ENCODE data around the gene PCBP3.
A peak's percentile ranks its signal among the peaks of the same experiment; 100 is the strongest.

PCBP3 gene

DNA sequence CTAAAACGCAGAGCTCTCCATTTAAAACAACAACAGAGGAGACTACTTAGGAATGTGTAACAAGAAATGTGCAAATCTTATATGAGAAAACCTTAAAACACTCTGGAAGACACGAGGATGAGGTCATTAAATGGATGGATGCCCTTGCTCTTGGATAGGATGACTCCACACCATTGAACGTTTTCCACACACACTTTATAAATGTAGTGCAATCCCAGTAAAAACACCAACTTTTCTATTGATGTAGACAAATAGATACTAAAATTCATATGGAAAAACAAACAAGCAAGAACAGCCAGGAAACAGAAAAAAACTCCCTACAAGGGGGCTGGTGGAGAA is 319.7 kb downstream of the PCBP3 start:
- Histone ChIP-seq H3K9me3 (ENCODE audit: control insufficient read depth, low read length) (peaks cover 4% of the 10 kb centered on the region), H3K4ac (ENCODE audit: low read depth in 1 of 2, low read length in 2 of 2) (no peak overlapping the region), H3K4me1 (ENCODE audit: control insufficient read depth, insufficient read depth, low read depth, low read length) (peaks cover 1% of the 10 kb centered on the region), H3K14ac (ENCODE audit: low read length in 2 of 2) (no peak overlapping the region), H2BK15ac (ENCODE audit: low read depth, poor library complexity, severe bottlenecking) (no peak overlapping the region), H3K9ac (ENCODE audit: low read length) (no peak overlapping the region), H2AK5ac (ENCODE audit: low read length, severe bottlenecking) (no peak overlapping the region), H2AFZ (ENCODE audit: low read depth, low read length) (no peak overlapping the region), H2BK120ac (ENCODE audit: low read depth, low read length) (no peak overlapping the region), H3K23ac (ENCODE audit: low read length in 2 of 2) (no peak overlapping the region), H2BK12ac (ENCODE audit: low read length in 2 of 2) (no peak overlapping the region), H4K91ac (ENCODE audit: low read length) (no peak overlapping the region), H3K79me1 (replicated peaks; ENCODE audit: low read length, poor library complexity, severe bottlenecking) (no peaks in the 10 kb centered on the region), H3K4me2 (ENCODE audit: low read length, poor library complexity, severe bottlenecking) (no peak overlapping the region), H3K4me3 (ENCODE audit: insufficient read depth in 1 of 2, low read depth in 1 of 2, low read length in 2 of 2) (no peak overlapping the region), H4K8ac (ENCODE audit: low read length) (no peak overlapping the region), H3K27ac (ENCODE audit: low read length, poor library complexity, severe bottlenecking) (no peak overlapping the region), H3K18ac (ENCODE audit: low read depth in 1 of 2, low read length in 2 of 2) (no peak overlapping the region), H3K27me3 (ENCODE audit: control insufficient read depth in 1 of 2, insufficient read depth in 1 of 2, low read length in 2 of 2) (peaks cover 0 to 4% of the 10 kb centered on the region in 2 experiments), H3K36me3 (ENCODE audit: control insufficient read depth in 1 of 2, insufficient read depth in 2 of 2, low read depth in 1 of 2, low read length in 2 of 2) (no peaks in the 10 kb centered on the region), H2BK5ac (ENCODE audit: low read depth, low read length, poor library complexity, severe bottlenecking) (no peak overlapping the region)
- DNase-seq, result no peak
- no CpG with 5 or more reads among the region's 3 CpGs for WGBS

DNA sequence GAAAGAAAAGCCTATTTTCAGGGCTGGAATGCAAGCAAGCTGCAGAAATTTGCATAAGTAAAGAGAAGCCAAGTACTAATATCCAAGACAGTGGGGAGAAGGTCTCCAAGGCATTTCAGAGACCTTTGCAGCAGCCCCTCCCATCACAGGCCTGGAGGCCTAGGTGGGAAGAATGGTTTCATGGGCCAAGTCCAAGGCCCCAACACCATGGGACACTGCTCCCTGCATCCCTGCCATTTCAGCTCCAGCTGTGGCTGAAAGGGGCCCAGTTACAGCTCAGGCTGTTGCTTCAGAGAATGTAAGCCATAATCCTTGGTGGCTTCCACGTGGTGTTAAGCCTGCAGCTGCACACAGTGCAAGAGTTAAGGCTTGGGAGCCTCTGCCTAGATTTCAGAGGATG is 321.1 kb downstream of the PCBP3 start:
- Histone ChIP-seq H2BK12ac (ENCODE audit: low read length in 2 of 2) (no peak overlapping the region), H3K4me3 (ENCODE audit: insufficient read depth in 1 of 2, low read depth in 1 of 2, low read length in 2 of 2) (no peak overlapping the region), H2BK15ac (ENCODE audit: low read depth, poor library complexity, severe bottlenecking) (no peak overlapping the region), H3K4me1 (ENCODE audit: control insufficient read depth, insufficient read depth, low read depth, low read length) (peaks cover 1% of the 10 kb centered on the region), H3K9me3 (ENCODE audit: control insufficient read depth, low read length) (peaks cover 4% of the 10 kb centered on the region), H3K4ac (ENCODE audit: low read depth in 1 of 2, low read length in 2 of 2) (no peak overlapping the region), H3K36me3 (ENCODE audit: control insufficient read depth in 1 of 2, insufficient read depth in 2 of 2, low read depth in 1 of 2, low read length in 2 of 2) (no peaks in the 10 kb centered on the region), H3K9ac (ENCODE audit: low read length) (no peak overlapping the region), H3K79me1 (replicated peaks; ENCODE audit: low read length, poor library complexity, severe bottlenecking) (no peaks in the 10 kb centered on the region), H2BK5ac (ENCODE audit: low read depth, low read length, poor library complexity, severe bottlenecking) (no peak overlapping the region), H3K27ac (ENCODE audit: low read length, poor library complexity, severe bottlenecking) (no peak overlapping the region), H2BK120ac (ENCODE audit: low read depth, low read length) (no peak overlapping the region), H3K23ac (ENCODE audit: low read length in 2 of 2) (no peak overlapping the region), H3K18ac (ENCODE audit: low read depth in 1 of 2, low read length in 2 of 2) (no peak overlapping the region), H3K14ac (ENCODE audit: low read length in 2 of 2) (no peak overlapping the region), H4K91ac (ENCODE audit: low read length) (peak overlapping the region; percentile 67), H2AFZ (ENCODE audit: low read depth, low read length) (no peak overlapping the region), H3K27me3 (ENCODE audit: control insufficient read depth in 1 of 2, insufficient read depth in 1 of 2, low read length in 2 of 2) (no peaks in the 10 kb centered on the region), H3K4me2 (ENCODE audit: low read length, poor library complexity, severe bottlenecking) (no peak overlapping the region), H4K8ac (ENCODE audit: low read length) (no peak overlapping the region), H2AK5ac (ENCODE audit: low read length, severe bottlenecking) (no peak overlapping the region)
- no peak for DNase-seq
- 0% methylated on average over 1 of the region's 1 CpG for WGBS

DNA sequence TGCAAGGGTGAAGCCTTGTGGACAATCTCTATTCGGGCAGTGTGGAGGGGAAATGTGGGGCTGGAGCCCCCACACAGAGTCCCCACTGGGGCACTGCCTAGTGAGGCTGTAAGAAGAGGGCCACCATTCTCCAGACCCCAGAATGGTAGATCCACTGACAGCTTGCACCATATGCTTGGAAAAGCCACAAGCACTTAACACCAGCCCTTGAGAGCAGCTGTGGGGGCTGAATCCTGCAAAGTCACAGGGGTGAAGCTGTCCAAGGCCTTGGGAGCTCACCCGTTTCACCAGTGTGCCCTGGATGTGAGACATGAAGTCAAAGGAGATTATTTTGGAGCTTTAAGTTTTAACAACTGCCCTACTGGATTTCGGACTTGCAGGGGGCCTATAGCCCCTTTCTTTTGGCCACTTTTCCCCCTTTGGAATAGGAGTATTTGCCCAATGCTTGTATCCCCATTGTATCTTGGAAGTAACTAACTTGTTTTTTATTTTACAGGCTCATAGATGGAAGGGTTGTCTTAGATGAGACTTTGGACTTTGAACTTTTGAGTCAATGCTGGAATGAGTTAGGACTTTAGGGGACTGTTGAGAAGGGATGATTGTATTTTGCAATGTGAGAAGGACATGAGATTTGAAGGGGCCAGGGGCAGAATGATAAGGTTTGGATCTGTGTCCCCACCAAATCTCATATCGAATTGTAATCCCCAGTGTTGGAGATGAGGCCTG is 321.7 kb downstream of the PCBP3 start:
- H2AK5ac ChIP-seq (ENCODE audit: low read length, severe bottlenecking), result no peak overlapping the region

DNA sequence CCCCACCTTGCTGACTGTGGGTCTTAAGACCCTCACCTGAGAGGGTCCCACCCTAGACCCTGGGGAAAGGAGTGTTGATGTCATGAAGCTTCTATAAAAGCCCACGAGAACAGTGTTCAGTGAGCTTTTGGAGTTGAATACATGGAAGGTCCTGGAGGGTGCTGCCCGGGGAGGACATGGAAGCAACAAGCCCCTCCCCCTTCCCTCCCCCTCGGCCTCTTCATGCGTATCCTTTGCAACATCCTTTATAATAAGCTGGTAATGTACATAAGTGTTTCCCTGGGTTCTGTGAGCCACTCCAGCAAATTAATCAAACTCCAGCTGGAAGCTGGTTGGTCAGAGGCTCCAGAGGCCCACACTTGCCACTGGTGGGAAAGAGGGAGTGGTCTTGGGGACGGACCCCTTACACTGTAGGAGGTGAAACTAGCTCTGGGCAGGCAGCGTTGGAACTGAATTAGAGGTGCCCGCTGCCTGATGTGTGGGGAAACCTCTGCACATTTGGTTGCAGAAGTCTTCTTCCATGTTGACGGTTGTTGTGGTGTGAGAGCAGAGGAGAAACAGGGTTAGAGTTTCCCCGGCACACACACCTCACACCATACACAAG is 323.4 kb downstream of the PCBP3 start:
- Histone ChIP-seq H2AFZ (ENCODE audit: low read depth, low read length) (no peak overlapping the region), H4K91ac (ENCODE audit: low read length) (no peak overlapping the region), H3K4me3 (ENCODE audit: insufficient read depth in 1 of 2, low read depth in 1 of 2, low read length in 2 of 2) (no peak overlapping the region), H3K36me3 (ENCODE audit: control insufficient read depth in 1 of 2, insufficient read depth in 2 of 2, low read depth in 1 of 2, low read length in 2 of 2) (no peaks in the 10 kb centered on the region), H2BK12ac (ENCODE audit: low read length in 2 of 2) (no peak overlapping the region), H3K27me3 (ENCODE audit: control insufficient read depth in 1 of 2, insufficient read depth in 1 of 2, low read length in 2 of 2) (no peaks in the 10 kb centered on the region), H2BK15ac (ENCODE audit: low read depth, poor library complexity, severe bottlenecking) (no peak overlapping the region), H3K18ac (ENCODE audit: low read depth in 1 of 2, low read length in 2 of 2) (no peak overlapping the region), H3K14ac (ENCODE audit: low read length in 2 of 2) (no peak overlapping the region), H3K4me2 (ENCODE audit: low read length, poor library complexity, severe bottlenecking) (no peak overlapping the region), H2BK5ac (ENCODE audit: low read depth, low read length, poor library complexity, severe bottlenecking) (no peak overlapping the region), H3K79me1 (replicated peaks; ENCODE audit: low read length, poor library complexity, severe bottlenecking) (no peaks in the 10 kb centered on the region), H3K4me1 (ENCODE audit: control insufficient read depth, insufficient read depth, low read depth, low read length) (peaks cover 14% of the 10 kb centered on the region), H2AK5ac (ENCODE audit: low read length, severe bottlenecking) (no peak overlapping the region), H2BK120ac (ENCODE audit: low read depth, low read length) (no peak overlapping the region), H3K4ac (ENCODE audit: low read depth in 1 of 2, low read length in 2 of 2) (no peak overlapping the region), H3K27ac (ENCODE audit: low read length, poor library complexity, severe bottlenecking) (no peak overlapping the region), H3K9ac (ENCODE audit: low read length) (no peak overlapping the region), H3K23ac (ENCODE audit: low read length in 2 of 2) (no peak overlapping the region), H4K8ac (ENCODE audit: low read length) (no peak overlapping the region), H3K9me3 (ENCODE audit: control insufficient read depth, low read length) (peaks cover 4% of the 10 kb centered on the region)
- 78% methylated on average over 3 of the region's 9 CpGs for WGBS
- DNase-seq, result no peak

More for the DNA sequence above, 321.7 kb downstream of the PCBP3 start:
- Histone ChIP-seq H3K9ac (ENCODE audit: low read length) (no peak overlapping the region), H3K4me1 (ENCODE audit: control insufficient read depth, insufficient read depth, low read depth, low read length) (peaks cover 1% of the 10 kb centered on the region), H3K23ac (ENCODE audit: low read length in 2 of 2) (no peak overlapping the region), H3K4ac (ENCODE audit: low read depth in 1 of 2, low read length in 2 of 2) (no peak overlapping the region), H3K14ac (ENCODE audit: low read length in 2 of 2) (no peak overlapping the region), H3K27ac (ENCODE audit: low read length, poor library complexity, severe bottlenecking) (no peak overlapping the region), H4K8ac (ENCODE audit: low read length) (no peak overlapping the region), H3K79me1 (replicated peaks; ENCODE audit: low read length, poor library complexity, severe bottlenecking) (no peaks in the 10 kb centered on the region), H2AFZ (ENCODE audit: low read depth, low read length) (no peak overlapping the region), H2BK5ac (ENCODE audit: low read depth, low read length, poor library complexity, severe bottlenecking) (no peak overlapping the region), H4K91ac (ENCODE audit: low read length) (no peak overlapping the region), H3K36me3 (ENCODE audit: control insufficient read depth in 1 of 2, insufficient read depth in 2 of 2, low read depth in 1 of 2, low read length in 2 of 2) (no peaks in the 10 kb centered on the region), H3K4me3 (ENCODE audit: insufficient read depth in 1 of 2, low read depth in 1 of 2, low read length in 2 of 2) (no peak overlapping the region), H3K9me3 (ENCODE audit: control insufficient read depth, low read length) (peaks cover 4% of the 10 kb centered on the region), H2BK12ac (ENCODE audit: low read length in 2 of 2) (no peak overlapping the region), H2BK15ac (ENCODE audit: low read depth, poor library complexity, severe bottlenecking) (no peak overlapping the region), H3K27me3 (ENCODE audit: control insufficient read depth in 1 of 2, insufficient read depth in 1 of 2, low read length in 2 of 2) (no peaks in the 10 kb centered on the region), H2BK120ac (ENCODE audit: low read depth, low read length) (no peak overlapping the region), H3K18ac (ENCODE audit: low read depth in 1 of 2, low read length in 2 of 2) (no peak overlapping the region), H3K4me2 (ENCODE audit: low read length, poor library complexity, severe bottlenecking) (no peak overlapping the region)
- no peak for DNase-seq
- WGBS, result 85% methylated on average over 4 of the region's 4 CpGs
